Measurements from ENCODE around the gene VAV3.
"Not testable (repeated sequence)": the region's sequence is repeated elsewhere in the genome, so short reads cannot be mapped to it uniquely, and the experiment has no call there.

VAV3 gene

GRCh38 chr1:107965110-107965991, at the start of gene VAV3:
Gene VAV3, minus strand, starts transcription at chr1:107965180. Its CDS starts 311 bp downstream, at chr1:107964869.
- DNase-seq (ENCODE audit: low spot score in 2 of 2) = peak; percentile 59 to 86
- Mint-ChIP-seq H3K9me3 (no peaks in the 10 kb centered on the region), H3K4me1 (peaks cover 27% of the 10 kb centered on the region), H3K27ac (peak within 1 kb of the TSS; percentile 90), H3K36me3 (peaks cover 12% of the 10 kb centered on the region), H3K4me3 (peak within 1 kb of the TSS; percentile 90)
- peak; percentile 69 for ATAC-seq

GRCh38 chr1:108012553-108012952, 47.6 kb upstream of the VAV3 start:
- DNase-seq (ENCODE audit: low spot score in 2 of 2) (no peak), ATAC-seq (no peak)
- Mint-ChIP-seq H3K9me3 (no peaks in the 10 kb centered on the region), H3K4me1 (peaks cover 23% of the 10 kb centered on the region), H3K27ac (no peak overlapping the region), H3K36me3 (no peaks in the 10 kb centered on the region), H3K4me3 (no peak overlapping the region)

GRCh38 chr1:108011295-108011694, 46.3 kb upstream of the VAV3 start:
- H3K27ac Mint-ChIP-seq = no peak overlapping the region

GRCh38 chr1:108010581-108010980, 45.6 kb upstream of the VAV3 start:
- no peak overlapping the region for H3K4me3 Mint-ChIP-seq
- H3K4me1 Mint-ChIP-seq = peaks cover 12% of the 10 kb centered on the region
- DNase-seq (ENCODE audit: low spot score in 2 of 2) (no peak), ATAC-seq (no peak)
- no peaks in the 10 kb centered on the region for H3K9me3 Mint-ChIP-seq
- H3K27ac Mint-ChIP-seq = no peak overlapping the region
- no peaks in the 10 kb centered on the region for H3K36me3 Mint-ChIP-seq

More at GRCh38 chr1:108011295-108011694, 46.3 kb upstream of the VAV3 start:
- Mint-ChIP-seq H3K36me3 (no peaks in the 10 kb centered on the region), H3K4me3 (no peak overlapping the region), H3K9me3 (no peaks in the 10 kb centered on the region), H3K4me1 (peaks cover 13% of the 10 kb centered on the region)
- DNase-seq (ENCODE audit: low spot score in 2 of 2) (no peak), ATAC-seq (no peak)

- ATAC-seq (peak; percentile 46), DNase-seq (ENCODE audit: low spot score in 2 of 2) (no peak)
- H3K4me3 Mint-ChIP-seq = no peak overlapping the region
Measured at GRCh38 chr1:108009603-108010195, 44.7 kb upstream of the VAV3 start.

GRCh38 chr1:108007531-108007930, 42.6 kb upstream of the VAV3 start:
- peaks cover 12% of the 10 kb centered on the region for H3K4me1 Mint-ChIP-seq
- H3K27ac Mint-ChIP-seq = no peak overlapping the region
- H3K36me3 Mint-ChIP-seq = no peaks in the 10 kb centered on the region
- no peaks in the 10 kb centered on the region for H3K9me3 Mint-ChIP-seq
- ATAC-seq (no peak), DNase-seq (ENCODE audit: low spot score in 2 of 2) (no peak)
- H3K4me3 Mint-ChIP-seq = no peak overlapping the region

More at GRCh38 chr1:108009603-108010195, 44.7 kb upstream of the VAV3 start:
- Mint-ChIP-seq H3K4me1 (peaks cover 12% of the 10 kb centered on the region), H3K27ac (no peak overlapping the region), H3K9me3 (no peaks in the 10 kb centered on the region), H3K36me3 (no peaks in the 10 kb centered on the region)

GRCh38 chr1:108007070-108007469, 42.1 kb upstream of the VAV3 start:
- Mint-ChIP-seq H3K36me3 (no peaks in the 10 kb centered on the region), H3K4me3 (no peak overlapping the region), H3K4me1 (peaks cover 12% of the 10 kb centered on the region), H3K9me3 (no peaks in the 10 kb centered on the region), H3K27ac (no peak overlapping the region)
- DNase-seq (ENCODE audit: low spot score in 2 of 2) (no peak), ATAC-seq (no peak)

GRCh38 chr1:108004919-108005318, 39.9 kb upstream of the VAV3 start:
- H3K27ac Mint-ChIP-seq; H3K9me3 Mint-ChIP-seq; DNase-seq (ENCODE audit: low spot score in 2 of 2); ATAC-seq; H3K36me3 Mint-ChIP-seq; H3K4me1 Mint-ChIP-seq; H3K4me3 Mint-ChIP-seq: not testable (repeated sequence)

- DNase-seq (ENCODE audit: low spot score in 2 of 2) = no peak
- Mint-ChIP-seq H3K36me3 (no peaks in the 10 kb centered on the region), H3K9me3 (no peaks in the 10 kb centered on the region), H3K4me3 (no peak overlapping the region), H3K4me1 (no peaks in the 10 kb centered on the region), H3K27ac (no peak overlapping the region)
- no peak for ATAC-seq
Measured at GRCh38 chr1:108000620-108001111, 35.7 kb upstream of the VAV3 start.

GRCh38 chr1:108000184-108000583, 35.2 kb upstream of the VAV3 start:
- no peak for DNase-seq (ENCODE audit: low spot score in 2 of 2)
- Mint-ChIP-seq H3K4me1 (no peaks in the 10 kb centered on the region), H3K9me3 (no peaks in the 10 kb centered on the region), H3K4me3 (no peak overlapping the region), H3K27ac (no peak overlapping the region), H3K36me3 (no peaks in the 10 kb centered on the region)
- ATAC-seq = no peak

- DNase-seq (ENCODE audit: low spot score in 2 of 2) (no peak), ATAC-seq (no peak)
- Mint-ChIP-seq H3K9me3 (no peaks in the 10 kb centered on the region), H3K27ac (no peak overlapping the region), H3K4me3 (no peak overlapping the region), H3K36me3 (no peaks in the 10 kb centered on the region), H3K4me1 (no peaks in the 10 kb centered on the region)
Measured at GRCh38 chr1:107997866-107998265, 32.9 kb upstream of the VAV3 start.

- no peak for DNase-seq (ENCODE audit: low spot score in 2 of 2)
- no peak for ATAC-seq
- no peaks in the 10 kb centered on the region for H3K9me3 Mint-ChIP-seq
- H3K4me3 Mint-ChIP-seq = no peak overlapping the region
- H3K36me3 Mint-ChIP-seq = no peaks in the 10 kb centered on the region
- peaks cover 7% of the 10 kb centered on the region for H3K4me1 Mint-ChIP-seq
- no peak overlapping the region for H3K27ac Mint-ChIP-seq
Measured at GRCh38 chr1:107993920-107994319, 28.9 kb upstream of the VAV3 start.

- no peak overlapping the region for H3K4me3 Mint-ChIP-seq
- no peak for ATAC-seq
- H3K9me3 Mint-ChIP-seq = no peaks in the 10 kb centered on the region
- H3K27ac Mint-ChIP-seq = no peak overlapping the region
- H3K36me3 Mint-ChIP-seq = no peaks in the 10 kb centered on the region
- peaks cover 7% of the 10 kb centered on the region for H3K4me1 Mint-ChIP-seq
- no peak for DNase-seq (ENCODE audit: low spot score in 2 of 2)
Measured at GRCh38 chr1:107992347-107992746, 27.4 kb upstream of the VAV3 start.

- no peak overlapping the region for H3K4me3 Mint-ChIP-seq
- ATAC-seq (no peak), DNase-seq (ENCODE audit: low spot score in 2 of 2) (no peak)
- H3K36me3 Mint-ChIP-seq = no peaks in the 10 kb centered on the region
- no peak overlapping the region for H3K27ac Mint-ChIP-seq
- H3K4me1 Mint-ChIP-seq = peaks cover 7% of the 10 kb centered on the region
- no peaks in the 10 kb centered on the region for H3K9me3 Mint-ChIP-seq
Measured at GRCh38 chr1:107991371-107992066, 26.5 kb upstream of the VAV3 start.

GRCh38 chr1:107990606-107991005, 25.6 kb upstream of the VAV3 start:
- no peak for DNase-seq (ENCODE audit: low spot score in 2 of 2)
- Mint-ChIP-seq H3K36me3 (no peaks in the 10 kb centered on the region), H3K4me3 (no peak overlapping the region), H3K27ac (no peak overlapping the region), H3K4me1 (peaks cover 7% of the 10 kb centered on the region), H3K9me3 (no peaks in the 10 kb centered on the region)
- peak; percentile 58 for ATAC-seq
